ENCODE data around the gene KBTBD6.
"Not testable (repeated sequence)": the region's sequence is repeated elsewhere in the genome, so short reads cannot be mapped to it uniquely, and the experiment has no call there.

The KBTBD6 gene

DNA sequence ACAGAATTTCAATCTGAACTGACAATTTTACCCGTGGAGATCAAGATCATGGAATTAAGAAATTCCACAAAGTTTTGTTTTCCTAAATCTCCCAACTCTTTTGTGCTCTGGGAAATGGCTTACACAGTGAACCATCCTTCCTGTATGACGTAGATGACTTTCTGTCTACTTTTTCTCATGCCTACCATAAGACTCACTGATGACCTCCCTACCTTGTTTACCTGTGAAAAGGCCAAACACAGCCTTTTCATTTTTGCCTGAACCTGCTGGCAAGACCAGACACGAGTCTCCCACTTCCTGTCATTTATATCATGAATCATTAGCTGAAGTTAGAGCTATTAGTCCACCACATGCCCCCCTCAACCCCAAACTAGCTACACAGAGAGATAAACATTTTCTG lies 4.6 kb upstream of the KBTBD6 start:
- Histone ChIP-seq H3K27me3 (ENCODE audit: control insufficient read depth, insufficient read depth, low read length) (no peaks in the 10 kb centered on the region), H2AFZ (no peak overlapping the region), H3K9me3 (ENCODE audit: control insufficient read depth, low read length) (no peaks in the 10 kb centered on the region), H3K27ac (no peak overlapping the region), H3K4me1 (no peaks in the 10 kb centered on the region), H3K4me2 (ENCODE audit: low read length) (no peak overlapping the region), H3K36me3 (ENCODE audit: control insufficient read depth, insufficient read depth, low read length) (no peaks in the 10 kb centered on the region), H3K4me3 (ENCODE audit: low read depth, low read length) (no peak overlapping the region), H3K79me2 (no peaks in the 10 kb centered on the region), H3K9ac (no peak overlapping the region)
- TF ChIP-seq CTCF (IDR thresholded peaks at IDR 0.05), result no peak

- no peaks in the 10 kb centered on the region for H3K9me3 ChIP-seq (ENCODE audit: control insufficient read depth, low read length)
- no peak for TF ChIP-seq CTCF (IDR thresholded peaks at IDR 0.05)
- H3K27me3 ChIP-seq (ENCODE audit: control insufficient read depth, insufficient read depth, low read length), result no peaks in the 10 kb centered on the region
- H3K9ac ChIP-seq, result no peak overlapping the region
- no peak overlapping the region for H2AFZ ChIP-seq
- H3K79me2 ChIP-seq, result no peaks in the 10 kb centered on the region
- no peak overlapping the region for H3K4me3 ChIP-seq (ENCODE audit: low read depth, low read length)
- H3K27ac ChIP-seq, result no peak overlapping the region
- H3K36me3 ChIP-seq (ENCODE audit: control insufficient read depth, insufficient read depth, low read length), result no peaks in the 10 kb centered on the region
- H3K4me1 ChIP-seq, result no peaks in the 10 kb centered on the region
- no peak overlapping the region for H3K4me2 ChIP-seq (ENCODE audit: low read length)
Observed at GRCh38 chr13:41136396-41137031, 3.9 kb upstream of the KBTBD6 start.

GRCh38 chr13:41133951-41134350 lies 1.3 kb upstream of the KBTBD6 start:
- no peaks in the 10 kb centered on the region for H3K79me2 ChIP-seq
- no peak overlapping the region for H3K27ac ChIP-seq
- no peaks in the 10 kb centered on the region for H3K36me3 ChIP-seq (ENCODE audit: control insufficient read depth, insufficient read depth, low read length)
- no peak for TF ChIP-seq CTCF (IDR thresholded peaks at IDR 0.05)
- H3K4me2 ChIP-seq (ENCODE audit: low read length), result no peak overlapping the region
- H3K9ac ChIP-seq, result no peak overlapping the region
- H3K9me3 ChIP-seq (ENCODE audit: control insufficient read depth, low read length), result no peaks in the 10 kb centered on the region
- H3K4me3 ChIP-seq (ENCODE audit: low read depth, low read length), result no peak overlapping the region
- no peaks in the 10 kb centered on the region for H3K27me3 ChIP-seq (ENCODE audit: control insufficient read depth, insufficient read depth, low read length)
- no peak overlapping the region for H2AFZ ChIP-seq
- no peaks in the 10 kb centered on the region for H3K4me1 ChIP-seq

GRCh38 chr13:41131660-41132511 lies 716 bp downstream of the KBTBD6 start:
- peak overlapping the region; percentile 49 for H3K27ac ChIP-seq
- H3K36me3 ChIP-seq (ENCODE audit: control insufficient read depth, insufficient read depth, low read length); H3K9ac ChIP-seq; H3K79me2 ChIP-seq; H3K4me1 ChIP-seq; H3K9me3 ChIP-seq (ENCODE audit: control insufficient read depth, low read length); H3K27me3 ChIP-seq (ENCODE audit: control insufficient read depth, insufficient read depth, low read length): not testable (repeated sequence)
- peak overlapping the region; percentile 93 for H2AFZ ChIP-seq
- H3K4me2 ChIP-seq (ENCODE audit: low read length), result peak overlapping the region; percentile 82
- H3K4me3 ChIP-seq (ENCODE audit: low read depth, low read length), result peak overlapping the region; percentile 82

DNA sequence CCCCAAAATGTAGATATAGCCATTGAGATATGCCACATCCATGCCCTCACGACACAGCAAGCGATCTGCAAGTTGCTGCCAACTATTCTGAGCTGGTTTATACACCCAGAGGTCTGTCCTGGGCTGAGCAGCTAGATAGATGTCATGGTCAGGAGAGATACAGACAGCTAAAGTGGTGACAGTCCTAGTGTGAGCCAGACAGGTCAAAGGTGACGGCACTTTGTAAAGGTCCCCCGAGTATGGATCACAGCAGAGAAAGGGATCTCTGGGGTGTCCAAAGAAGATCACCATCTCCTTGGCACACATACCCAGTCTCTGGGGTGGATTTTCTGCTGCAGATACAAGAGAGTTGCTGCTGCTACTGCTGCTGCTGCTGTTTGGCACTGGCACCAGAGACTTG lies 1.4 kb downstream of the KBTBD6 start:
- H3K4me3 ChIP-seq (ENCODE audit: low read depth, low read length), result not testable (repeated sequence)

More for the DNA sequence above, 1.4 kb downstream of the KBTBD6 start:
- not testable (repeated sequence) for H3K27ac ChIP-seq; H3K4me1 ChIP-seq; H3K36me3 ChIP-seq (ENCODE audit: control insufficient read depth, insufficient read depth, low read length); H3K79me2 ChIP-seq; H3K9me3 ChIP-seq (ENCODE audit: control insufficient read depth, low read length); H3K9ac ChIP-seq; H2AFZ ChIP-seq; H3K27me3 ChIP-seq (ENCODE audit: control insufficient read depth, insufficient read depth, low read length); H3K4me2 ChIP-seq (ENCODE audit: low read length)

Data from parathyroid adenoma (tissue), 2 donors.